Mesendoderm (in vitro differentiated cells): ENCODE data around the gene IQGAP2.
A peak's percentile ranks its signal among the peaks of the same experiment; 100 is the strongest.

ENCODE experiments used
- DNase-seq: peaks from one replicate; pipeline ENCODE4 v3.0.0; 2013
- H2AK5ac ChIP-seq: 2 replicates; pipeline ENCODE4 v1.6.1; 2013; ENCODE audit warnings: low read length, inconsistent platforms
- H2BK120ac ChIP-seq: 2 replicates; pipeline ENCODE4 v1.6.1; 2013; ENCODE audit warnings: low read depth, mild to moderate bottlenecking, low read length, moderate library complexity, mixed read lengths
- H2BK15ac ChIP-seq: replicated peaks from 2 replicates; pipeline ENCODE4 v1.6.1; 2013; ENCODE audit warnings: low read depth, mild to moderate bottlenecking, moderate library complexity
- H2BK5ac ChIP-seq: 2 replicates; pipeline ENCODE4 v1.6.1; 2013; ENCODE audit warnings: low read length, inconsistent platforms
- H3K18ac ChIP-seq: 2 replicates; pipeline ENCODE4 v1.6.1; 2013; ENCODE audit warnings: mild to moderate bottlenecking, low read length, mixed read lengths
- H3K23ac ChIP-seq: one replicate; pipeline ENCODE4 v1.6.1; 2013; ENCODE audit warnings: low read length
- H3K27ac ChIP-seq: 2 replicates; pipeline ENCODE4 v1.5.1; 2013; ENCODE audit warnings: low read depth, mild to moderate bottlenecking, inconsistent platforms, low read length, moderate library complexity
- H3K27me3 ChIP-seq: 2 replicates; pipeline ENCODE4 v1.6.1; 2013; ENCODE audit warnings: low read length, control low read depth, mild to moderate bottlenecking, inconsistent platforms; ENCODE audit not compliant: insufficient read depth, poor library complexity
- H3K36me3 ChIP-seq: 2 replicates; pipeline ENCODE4 v1.6.1; 2013; ENCODE audit warnings: low read length, inconsistent platforms; ENCODE audit not compliant: control insufficient read depth, insufficient read depth
- H3K4ac ChIP-seq: one replicate; pipeline ENCODE4 v1.6.1; 2013; ENCODE audit warnings: low read depth, mild to moderate bottlenecking, low read length, moderate library complexity
- H3K4me1 ChIP-seq: 2 replicates; pipeline ENCODE4 v1.6.1; 2013; ENCODE audit warnings: low read depth, low read length, inconsistent platforms; ENCODE audit not compliant: control insufficient read depth
- H3K4me2 ChIP-seq: 2 replicates; pipeline ENCODE4 v1.6.1; 2013; ENCODE audit warnings: low read length
- H3K4me3 ChIP-seq: 2 replicates; pipeline ENCODE4 v1.5.1; 2013; ENCODE audit warnings: mild to moderate bottlenecking, low read length
- H3K56ac ChIP-seq: one replicate; pipeline ENCODE4 v1.6.1; 2013; ENCODE audit warnings: low read length
- H3K79me1 ChIP-seq: 2 replicates; pipeline ENCODE4 v1.6.1; 2013; ENCODE audit warnings: low read length, inconsistent platforms
- H3K79me2 ChIP-seq: 2 replicates; pipeline ENCODE4 v1.6.1; 2013; ENCODE audit warnings: mild to moderate bottlenecking, low read length; ENCODE audit not compliant: control insufficient read depth, insufficient read depth
- H3K9ac ChIP-seq: 2 replicates; pipeline ENCODE4 v1.6.1; 2013; ENCODE audit warnings: low read length, inconsistent platforms
- H4K5ac ChIP-seq: one replicate; pipeline ENCODE4 v1.6.1; 2013; ENCODE audit warnings: low read length
- H4K8ac ChIP-seq: one replicate; pipeline ENCODE4 v1.6.1; 2013; ENCODE audit warnings: low read depth, mild to moderate bottlenecking, control low read depth, low read length, moderate library complexity
- WGBS: extraction: QIAGEN DNeasy Blood & Tissue Kit; methylation state at CpG from one replicate; pipeline ENCODE4 v1.1.7; 2013; ENCODE audit warnings: low lambda C conversion rate, missing lambda C conversion rate; ENCODE audit not compliant: insufficient coverage; ENCODE audit errors: extremely low coverage; 5-methylcytosine and 5-hydroxymethylcytosine counted together

The IQGAP2 gene

DNA sequence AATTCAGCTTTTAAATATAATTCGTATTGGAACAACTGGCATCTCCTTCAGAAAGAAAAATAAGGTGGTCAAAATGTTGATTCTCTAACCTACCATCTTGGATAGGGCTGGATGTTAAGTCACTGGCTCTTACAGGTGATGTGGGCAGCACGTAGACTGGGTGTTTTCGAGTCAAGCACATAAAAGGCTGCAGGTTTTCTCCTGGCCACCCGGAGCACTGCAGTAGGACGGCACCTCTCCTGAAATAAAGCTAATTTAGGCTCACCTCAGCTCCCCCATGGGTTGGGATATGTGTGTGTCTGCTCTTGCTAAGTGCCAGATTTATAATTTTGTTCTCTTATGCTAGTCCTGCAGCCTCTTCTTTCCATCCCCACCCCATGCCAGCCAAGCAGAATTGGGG lies 80.3 kb downstream of the IQGAP2 start:
- H3K27me3 ChIP-seq: no peaks in the 10 kb centered on the region
- no peak overlapping the region for H3K4me3 ChIP-seq
- H3K4me1 ChIP-seq: peaks cover 3% of the 10 kb centered on the region
- no peak overlapping the region for H3K23ac ChIP-seq
- no peak overlapping the region for H4K8ac ChIP-seq
- no peak overlapping the region for H3K56ac ChIP-seq
- H3K18ac ChIP-seq: no peak overlapping the region
- no peaks in the 10 kb centered on the region for H3K79me2 ChIP-seq
- DNase-seq: peak; percentile 61
- no peak overlapping the region for H3K9ac ChIP-seq
- no peak overlapping the region for H2BK120ac ChIP-seq
- no peak overlapping the region for H3K4ac ChIP-seq
- H3K4me2 ChIP-seq: no peak overlapping the region
- H3K79me1 ChIP-seq: no peaks in the 10 kb centered on the region
- H4K5ac ChIP-seq: no peak overlapping the region
- no peaks in the 10 kb centered on the region for H3K36me3 ChIP-seq
- no peak overlapping the region for H2AK5ac ChIP-seq
- H2BK15ac ChIP-seq: no peak overlapping the region
- no peak overlapping the region for H2BK5ac ChIP-seq
- H3K27ac ChIP-seq: no peak overlapping the region
- no CpG with 5 or more reads among the region's 5 CpGs for WGBS

DNA sequence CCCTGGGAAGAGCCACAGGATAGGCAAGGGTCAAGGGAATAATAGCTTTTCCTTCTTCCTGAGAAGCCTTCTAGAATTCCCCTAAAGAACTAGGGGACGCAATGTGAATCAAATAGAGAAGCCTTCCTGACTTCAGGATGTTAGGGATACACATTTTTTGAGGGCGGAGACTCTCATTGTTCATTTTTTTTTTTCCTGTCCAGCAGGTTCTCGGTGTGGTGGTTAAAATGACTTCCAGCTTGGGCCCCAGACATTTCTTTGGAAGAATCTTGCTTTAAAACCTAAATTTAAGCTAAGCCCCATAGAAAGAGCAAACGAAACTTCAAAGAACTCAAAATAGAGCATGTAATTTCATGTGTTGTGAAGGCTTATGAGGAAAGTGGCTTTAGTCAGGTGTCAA lies 80.8 kb downstream of the IQGAP2 start:
- H3K27ac ChIP-seq: no peak overlapping the region
- H2BK15ac ChIP-seq: no peak overlapping the region
- H3K36me3 ChIP-seq: no peaks in the 10 kb centered on the region
- H3K18ac ChIP-seq: no peak overlapping the region
- no peak overlapping the region for H3K9ac ChIP-seq
- H3K4me3 ChIP-seq: no peak overlapping the region
- no peak overlapping the region for H3K4ac ChIP-seq
- peaks cover 3% of the 10 kb centered on the region for H3K4me1 ChIP-seq
- no peak overlapping the region for H2AK5ac ChIP-seq
- no peak overlapping the region for H2BK5ac ChIP-seq
- H4K8ac ChIP-seq: no peak overlapping the region
- H3K56ac ChIP-seq: no peak overlapping the region
- H3K4me2 ChIP-seq: no peak overlapping the region
- H3K79me1 ChIP-seq: no peaks in the 10 kb centered on the region
- WGBS: no CpG with 5 or more reads among the region's 4 CpGs
- H3K23ac ChIP-seq: no peak overlapping the region
- no peaks in the 10 kb centered on the region for H3K27me3 ChIP-seq
- H2BK120ac ChIP-seq: no peak overlapping the region
- no peak overlapping the region for H4K5ac ChIP-seq
- H3K79me2 ChIP-seq: no peaks in the 10 kb centered on the region
- DNase-seq: no peak

DNA sequence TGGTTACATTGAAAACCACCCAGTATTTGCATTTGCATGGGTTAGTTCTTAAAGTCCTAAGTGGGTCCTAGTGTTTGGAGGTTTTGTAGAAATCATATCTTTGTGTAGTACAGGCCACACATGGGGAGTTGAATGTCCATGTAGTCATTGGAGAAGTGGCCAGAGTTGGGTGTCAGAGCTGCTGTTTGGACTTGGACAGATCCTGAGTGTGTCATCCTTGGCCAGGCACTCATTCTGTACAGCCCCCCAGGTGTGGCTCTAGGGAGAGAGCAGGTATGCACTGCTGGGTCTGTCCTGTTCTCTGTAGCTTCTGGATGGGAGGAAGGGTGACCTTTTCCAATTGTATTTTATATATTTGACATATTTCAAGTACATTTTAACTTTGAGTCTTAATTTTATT lies 82.4 kb downstream of the IQGAP2 start:
- H3K4me3 ChIP-seq: no peak overlapping the region
- H3K4ac ChIP-seq: no peak overlapping the region
- no peaks in the 10 kb centered on the region for H3K79me2 ChIP-seq
- no peak overlapping the region for H4K5ac ChIP-seq
- no peaks in the 10 kb centered on the region for H3K36me3 ChIP-seq
- no peak overlapping the region for H2BK15ac ChIP-seq
- H2BK120ac ChIP-seq: no peak overlapping the region
- H3K23ac ChIP-seq: no peak overlapping the region
- H3K18ac ChIP-seq: no peak overlapping the region
- H4K8ac ChIP-seq: no peak overlapping the region
- H3K9ac ChIP-seq: no peak overlapping the region
- no peak for DNase-seq
- no peak overlapping the region for H3K4me2 ChIP-seq
- H2BK5ac ChIP-seq: no peak overlapping the region
- H3K27ac ChIP-seq: no peak overlapping the region
- peaks cover 2% of the 10 kb centered on the region for H3K4me1 ChIP-seq
- H3K79me1 ChIP-seq: no peaks in the 10 kb centered on the region
- no peak overlapping the region for H2AK5ac ChIP-seq
- H3K56ac ChIP-seq: no peak overlapping the region
- no peaks in the 10 kb centered on the region for H3K27me3 ChIP-seq

DNA sequence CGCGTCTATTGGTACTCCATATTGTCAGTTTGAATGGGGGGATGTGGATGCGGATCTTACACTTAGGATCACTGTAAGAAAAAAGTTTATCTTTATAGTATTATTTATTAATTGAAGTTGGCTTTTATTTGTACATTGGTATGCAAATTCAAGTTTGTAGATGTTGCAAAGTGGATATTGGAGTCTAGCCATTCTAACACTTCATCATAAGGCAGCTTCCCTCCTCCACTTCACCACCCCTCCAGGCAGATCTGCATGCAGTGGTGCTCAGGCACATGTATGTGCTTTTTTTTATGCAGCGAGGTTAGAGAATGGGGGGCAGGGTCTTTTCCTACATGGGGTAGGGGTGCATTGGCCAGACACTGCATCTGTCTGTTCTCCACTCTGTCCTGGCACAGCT lies 84.3 kb downstream of the IQGAP2 start:
- WGBS: no CpG with 5 or more reads among the region's 4 CpGs
- H3K4me3 ChIP-seq: no peak overlapping the region
- no peak overlapping the region for H3K56ac ChIP-seq
- no peak overlapping the region for H3K27ac ChIP-seq
- H4K8ac ChIP-seq: no peak overlapping the region
- H2AK5ac ChIP-seq: no peak overlapping the region
- H3K9ac ChIP-seq: no peak overlapping the region
- H2BK120ac ChIP-seq: no peak overlapping the region
- H3K4ac ChIP-seq: no peak overlapping the region
- DNase-seq: no peak
- H3K4me2 ChIP-seq: no peak overlapping the region
- H2BK15ac ChIP-seq: no peak overlapping the region
- H3K27me3 ChIP-seq: no peaks in the 10 kb centered on the region
- H4K5ac ChIP-seq: no peak overlapping the region
- peaks cover 6% of the 10 kb centered on the region for H3K4me1 ChIP-seq
- no peaks in the 10 kb centered on the region for H3K36me3 ChIP-seq
- H3K79me2 ChIP-seq: no peaks in the 10 kb centered on the region
- no peak overlapping the region for H3K18ac ChIP-seq
- H3K23ac ChIP-seq: no peak overlapping the region
- H2BK5ac ChIP-seq: no peak overlapping the region
- peaks cover 2% of the 10 kb centered on the region for H3K79me1 ChIP-seq

- Histone ChIP-seq H3K79me2 (no peaks in the 10 kb centered on the region), H2BK5ac (no peak overlapping the region), H3K36me3 (no peaks in the 10 kb centered on the region), H2BK15ac (no peak overlapping the region), H2AK5ac (no peak overlapping the region), H3K4me2 (no peak overlapping the region), H3K4me3 (no peak overlapping the region), H3K79me1 (peaks cover 2% of the 10 kb centered on the region), H3K56ac (no peak overlapping the region), H3K18ac (no peak overlapping the region), H3K4me1 (peaks cover 11% of the 10 kb centered on the region), H3K27me3 (no peaks in the 10 kb centered on the region), H2BK120ac (no peak overlapping the region), H4K8ac (no peak overlapping the region), H4K5ac (no peak overlapping the region), H3K9ac (no peak overlapping the region), H3K27ac (no peak overlapping the region), H3K4ac (no peak overlapping the region), H3K23ac (no peak overlapping the region)
- no peak for DNase-seq
- WGBS: no CpG with 5 or more reads among the region's 1 CpG
Measured at GRCh38 chr5:76487821-76488220, 84.7 kb downstream of the IQGAP2 start.

GRCh38 chr5:76488969-76489368 lies 85.9 kb downstream of the IQGAP2 start:
- Histone ChIP-seq H3K79me1 (peaks cover 2% of the 10 kb centered on the region), H3K27me3 (no peaks in the 10 kb centered on the region), H3K4me2 (no peak overlapping the region), H2BK15ac (no peak overlapping the region), H3K4ac (no peak overlapping the region), H4K8ac (no peak overlapping the region), H2AK5ac (no peak overlapping the region), H3K4me1 (peaks cover 15% of the 10 kb centered on the region), H4K5ac (no peak overlapping the region), H3K36me3 (no peaks in the 10 kb centered on the region), H3K79me2 (no peaks in the 10 kb centered on the region), H3K27ac (no peak overlapping the region), H2BK5ac (no peak overlapping the region), H3K18ac (no peak overlapping the region), H3K23ac (no peak overlapping the region), H3K9ac (no peak overlapping the region), H3K4me3 (no peak overlapping the region), H2BK120ac (no peak overlapping the region), H3K56ac (peak overlapping the region; percentile 37)
- no peak for DNase-seq
- WGBS: no CpG with 5 or more reads among the region's 6 CpGs
